Middle frontal gyrus (tissue), 1 donor: ENCODE measurements around the gene ZBTB7B.

Source experiments
- DNase-seq: peaks from one replicate; pipeline ENCODE4 v3.0.0-alpha.2; 2015; ENCODE audit warnings: low spot score; ENCODE audit errors: extremely low spot score

ZBTB7B gene

DNA sequence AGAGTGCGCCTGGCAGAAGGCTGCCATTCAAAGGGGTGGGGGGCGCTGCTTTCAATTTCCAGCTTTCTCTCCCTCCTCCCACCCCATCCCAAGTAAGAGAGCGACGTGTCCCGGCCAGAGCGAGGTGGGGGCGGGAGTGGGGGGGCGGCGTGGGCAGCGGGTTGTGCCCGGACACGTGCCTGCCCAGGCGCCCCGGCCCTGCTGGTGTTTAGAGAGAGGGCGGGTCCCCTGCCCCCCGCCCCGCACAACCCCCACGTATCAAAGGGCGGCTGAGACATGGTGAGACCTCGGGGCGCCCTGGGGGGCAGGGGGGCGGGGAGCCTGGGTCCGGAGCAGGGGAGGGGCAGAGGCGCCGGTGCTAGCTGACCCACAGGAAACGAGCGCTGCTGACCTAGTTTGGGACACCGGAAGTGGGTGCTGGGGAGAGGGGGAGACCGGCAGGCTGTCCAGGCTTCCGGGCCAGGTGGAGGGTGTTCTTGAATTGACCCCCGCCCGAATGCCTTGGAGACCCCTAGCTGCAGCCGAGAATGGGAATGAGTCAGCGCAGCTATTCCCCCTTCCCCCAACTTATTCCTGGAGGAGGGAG, 1.3 kb downstream of the ZBTB7B start:
- DNase-seq = no peak

DNA sequence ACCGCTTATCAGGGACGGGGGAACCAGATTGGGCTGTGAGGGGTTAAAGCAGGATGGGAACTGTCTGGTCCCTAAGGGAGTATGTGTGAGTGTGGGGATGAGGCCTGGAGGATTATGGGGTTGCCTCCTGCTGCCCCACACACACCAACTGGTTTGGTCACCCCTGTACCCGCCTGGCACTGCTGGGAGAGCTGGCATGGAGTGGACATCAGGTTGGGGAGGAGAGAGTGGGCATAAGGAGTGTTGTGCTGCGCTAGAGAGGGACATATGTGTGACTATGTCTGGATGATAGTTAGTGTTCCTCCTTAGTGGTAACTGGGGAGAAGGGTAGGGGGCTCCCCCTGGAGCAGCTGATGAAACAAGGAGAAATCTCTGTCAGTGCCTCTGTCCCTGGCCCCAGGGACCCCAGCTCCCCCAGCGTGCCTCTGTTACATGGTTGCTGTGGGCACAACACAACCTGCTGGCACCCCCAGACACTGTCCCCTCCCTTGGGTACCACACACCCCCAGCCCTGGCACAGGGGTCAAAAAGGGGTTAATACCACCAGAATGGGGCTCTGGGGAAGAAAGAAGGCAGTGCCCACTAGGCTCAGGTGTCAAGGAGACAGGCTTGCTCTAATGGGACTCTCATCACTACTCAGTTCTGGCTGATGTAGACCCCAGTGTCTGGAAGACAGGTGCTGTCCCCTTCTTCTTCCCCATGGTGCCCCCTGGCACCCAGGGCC, 1.9 kb downstream of the ZBTB7B start:
- DNase-seq = no peak

DNA sequence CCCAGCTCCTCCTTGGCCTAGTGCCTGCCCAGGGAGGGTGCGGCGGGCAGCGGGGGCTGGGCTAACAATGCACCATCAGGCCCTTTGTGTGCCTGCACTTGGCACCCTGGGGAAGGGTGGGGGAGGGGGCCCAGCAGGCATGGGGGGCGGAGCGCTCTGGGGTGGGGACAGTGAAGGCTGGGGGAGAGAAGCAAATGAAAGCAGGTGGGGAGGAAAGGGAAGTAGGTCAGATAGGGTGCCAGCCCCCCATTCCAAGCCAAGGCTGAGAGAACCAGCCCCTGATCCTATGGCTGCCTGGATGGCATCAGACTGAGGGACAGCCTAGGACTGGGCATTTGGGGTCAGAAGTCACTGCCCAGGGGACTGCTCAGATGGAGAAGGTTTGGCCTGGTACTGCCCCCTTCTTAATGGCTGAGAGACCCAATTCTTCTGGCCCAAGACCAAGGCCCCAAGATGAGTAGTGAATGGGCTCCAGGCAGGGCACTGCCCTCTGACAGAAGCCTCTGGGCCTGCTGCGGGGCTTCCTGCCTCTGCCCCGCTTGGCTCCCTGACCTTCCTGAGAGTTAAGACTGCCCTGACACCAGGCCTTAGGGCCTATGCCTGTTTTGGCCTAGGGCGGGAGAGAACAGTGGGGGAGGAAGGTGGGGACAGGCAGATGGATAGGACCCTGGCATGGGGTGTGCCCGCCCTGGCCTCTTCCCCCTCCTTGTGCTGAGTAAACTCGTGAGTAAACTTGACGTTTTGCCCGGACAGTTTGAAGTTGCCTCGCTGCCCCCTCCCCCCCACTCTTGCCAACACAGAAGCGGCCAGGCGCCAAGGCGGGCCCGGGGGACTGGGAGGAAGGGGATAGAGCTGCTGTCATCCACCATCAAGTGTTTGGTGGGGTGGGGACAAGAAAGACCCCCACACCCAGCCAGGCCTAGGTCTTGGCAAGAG, 2.7 kb downstream of the ZBTB7B start:
- no peak for DNase-seq

DNA sequence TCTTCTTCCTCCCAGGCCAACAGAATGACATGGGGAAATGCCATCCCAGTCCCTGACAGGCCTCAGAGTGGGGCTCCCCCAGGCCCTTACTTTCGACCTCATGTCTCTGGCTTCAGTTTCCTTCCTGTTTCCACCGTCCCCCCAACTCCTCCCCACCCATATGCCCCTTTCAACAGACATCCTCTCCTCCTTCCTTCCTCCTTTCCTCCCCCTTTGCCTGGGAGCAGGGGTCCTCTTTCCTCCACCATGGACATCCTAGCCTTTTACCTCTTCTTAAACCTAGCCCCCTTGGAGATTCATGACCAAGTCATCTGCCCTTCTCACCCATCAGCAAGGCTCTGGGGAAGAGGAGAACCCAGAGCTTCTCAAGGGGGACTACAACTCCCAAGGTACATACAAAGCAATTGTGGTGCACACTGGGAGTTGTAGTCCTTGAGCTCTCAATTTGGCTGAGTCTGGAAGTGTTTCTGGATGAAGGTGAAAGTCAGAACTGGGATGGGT, 4.0 kb downstream of the ZBTB7B start:
- no peak for DNase-seq

DNA sequence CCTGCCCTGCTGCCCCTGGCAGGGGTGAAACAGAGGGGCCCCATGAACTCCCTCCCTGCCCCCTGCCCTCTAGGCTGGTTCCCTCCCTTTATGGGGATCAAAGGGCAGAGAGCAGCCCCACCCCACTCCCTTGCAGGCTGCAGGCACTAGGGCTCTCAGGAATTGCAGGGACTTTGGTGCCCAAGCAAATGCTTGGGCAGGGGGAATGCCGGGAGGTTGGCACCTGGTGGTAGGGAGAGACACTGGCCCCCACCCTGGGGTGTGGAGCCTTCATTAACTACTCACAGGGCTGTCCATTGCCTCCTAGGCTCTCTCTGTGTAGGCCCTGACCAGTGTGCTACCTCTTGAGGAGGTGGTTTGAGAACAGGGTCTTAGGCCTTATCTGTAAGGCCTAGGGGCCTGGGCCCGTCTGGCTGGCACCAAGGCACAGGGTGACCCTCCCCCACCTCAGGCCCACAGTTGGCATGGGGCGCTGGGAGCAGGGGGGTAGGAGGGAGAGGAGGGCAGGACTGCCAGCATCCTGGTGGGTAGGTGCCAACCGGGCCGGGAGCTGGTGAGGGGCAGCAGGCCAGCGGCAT, 4.7 kb downstream of the ZBTB7B start:
- DNase-seq = no peak

DNA sequence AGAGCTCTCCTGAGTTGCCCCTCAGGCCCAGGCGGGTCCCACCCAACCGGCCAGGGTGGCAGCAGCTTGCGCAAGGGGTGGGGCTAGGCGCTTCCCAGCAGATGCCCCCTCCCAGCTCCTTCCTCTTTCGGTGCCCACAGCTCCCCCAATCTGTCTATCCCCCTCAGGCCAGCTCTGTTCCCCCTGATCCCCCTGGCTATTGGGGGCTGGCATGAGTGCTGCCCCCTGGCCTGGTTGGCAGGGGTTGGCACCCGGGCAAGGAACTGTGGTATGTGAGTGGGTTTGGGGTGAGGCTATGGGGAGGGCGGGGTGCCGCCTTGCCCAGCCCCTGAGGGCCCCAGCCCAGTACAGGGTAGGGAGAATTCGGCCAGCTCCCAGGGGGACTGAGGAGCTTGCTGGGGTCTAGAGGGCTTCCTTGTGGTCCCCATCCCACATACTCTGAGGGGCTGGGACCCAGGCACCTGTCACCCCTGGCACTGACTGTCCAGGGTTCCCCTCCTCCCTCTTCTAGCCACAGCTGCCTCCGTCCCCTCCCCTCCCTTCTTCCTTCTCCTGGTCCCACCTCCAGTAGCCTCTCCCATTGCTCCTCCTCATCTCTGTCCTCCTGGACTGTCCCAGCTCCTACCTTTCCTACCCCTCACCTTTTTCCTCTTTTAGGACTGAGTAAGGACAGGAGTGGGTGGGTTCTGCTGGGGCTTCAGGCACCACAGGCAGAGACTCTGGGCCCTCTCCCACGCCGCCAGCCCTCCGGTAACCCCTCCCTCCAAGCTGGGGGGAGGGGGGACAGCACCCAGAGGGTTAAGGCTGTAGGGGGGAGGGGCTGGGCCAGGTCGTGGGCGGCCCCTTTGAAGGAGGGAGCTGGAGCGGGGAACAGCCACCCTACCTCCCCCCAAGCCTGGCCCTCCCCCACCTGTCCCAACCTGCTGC, 5.7 kb downstream of the ZBTB7B start:
- DNase-seq = no peak

DNA sequence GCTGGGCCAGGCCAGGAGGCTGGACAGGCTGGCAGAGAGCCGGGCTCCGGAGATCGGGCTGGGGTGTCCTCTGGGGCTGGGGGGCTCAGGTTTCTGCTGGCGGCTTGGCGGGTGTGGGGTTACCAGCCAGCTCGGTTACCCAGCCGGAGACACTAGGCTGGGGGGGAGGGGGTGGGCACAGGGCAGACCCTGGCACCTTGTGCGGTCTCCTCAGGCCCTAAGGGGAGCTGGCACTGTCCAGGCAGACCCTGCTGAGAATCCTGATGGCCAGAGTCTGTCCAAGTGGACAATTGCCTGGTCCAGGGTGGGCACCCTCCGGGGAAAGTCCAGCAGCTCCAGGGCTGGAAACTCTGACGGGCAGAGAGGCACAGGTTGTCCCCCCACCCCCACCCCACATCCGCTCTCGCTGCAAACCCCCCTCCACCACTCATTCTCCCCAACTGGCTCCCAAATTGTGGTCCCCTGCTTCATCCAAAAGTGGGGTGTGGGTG, 6.7 kb downstream of the ZBTB7B start:
- no peak for DNase-seq

DNA sequence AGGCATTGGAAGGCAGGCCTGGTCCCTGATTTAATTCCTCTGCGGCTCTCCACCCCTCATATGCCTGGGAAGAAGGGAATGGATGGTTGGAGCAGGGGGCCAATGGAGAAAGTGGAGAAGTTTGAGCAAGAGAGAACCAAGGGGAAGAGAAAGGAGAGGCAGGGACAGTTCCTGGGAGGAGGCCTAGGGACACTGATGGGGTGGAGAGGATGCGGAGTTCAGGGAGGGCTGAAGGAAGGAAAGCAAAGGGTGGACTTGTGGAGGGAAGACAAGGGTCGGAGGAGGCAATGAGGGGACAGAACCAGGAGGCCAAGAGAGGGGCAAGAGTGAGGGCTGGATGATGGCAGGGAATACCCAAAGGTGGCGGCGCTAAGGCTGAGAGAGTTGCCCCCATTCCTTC, 7.1 kb downstream of the ZBTB7B start:
- no peak for DNase-seq

DNA sequence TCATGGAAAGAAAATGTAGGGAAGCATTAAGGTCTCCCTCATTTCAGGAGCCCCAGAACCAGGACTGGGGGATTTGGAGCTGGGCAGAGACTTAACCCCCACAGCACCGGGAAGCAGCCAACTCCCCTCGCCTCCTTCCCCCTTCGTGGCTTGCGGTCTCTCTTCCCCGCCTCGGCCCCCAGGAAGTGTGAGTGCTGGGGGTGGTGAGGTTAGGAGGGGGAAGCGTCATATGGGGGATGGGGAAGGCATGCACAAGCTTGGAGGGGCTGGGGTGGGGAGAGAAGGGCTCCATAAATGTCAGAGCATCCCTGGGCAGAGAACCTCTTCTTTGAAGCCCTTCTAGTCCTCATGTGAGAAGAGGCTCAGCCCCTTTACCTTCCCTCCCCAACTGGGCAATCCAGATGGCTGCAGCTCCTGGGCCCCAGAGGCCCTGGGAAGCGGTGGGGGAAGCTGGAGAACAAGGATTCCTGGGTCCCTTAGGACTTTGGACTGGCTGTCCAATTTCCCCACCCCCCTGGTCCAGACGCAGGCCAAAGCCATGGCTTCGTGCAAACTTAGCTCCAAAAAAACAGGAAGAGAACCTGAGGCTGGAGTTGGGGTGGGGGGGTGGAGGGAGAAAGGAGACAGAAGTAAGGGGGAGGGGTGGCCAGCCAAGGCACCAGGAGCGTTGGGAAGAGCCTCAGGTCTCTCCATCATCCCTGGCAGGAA, 7.8 kb downstream of the ZBTB7B start:
- DNase-seq = no peak

DNA sequence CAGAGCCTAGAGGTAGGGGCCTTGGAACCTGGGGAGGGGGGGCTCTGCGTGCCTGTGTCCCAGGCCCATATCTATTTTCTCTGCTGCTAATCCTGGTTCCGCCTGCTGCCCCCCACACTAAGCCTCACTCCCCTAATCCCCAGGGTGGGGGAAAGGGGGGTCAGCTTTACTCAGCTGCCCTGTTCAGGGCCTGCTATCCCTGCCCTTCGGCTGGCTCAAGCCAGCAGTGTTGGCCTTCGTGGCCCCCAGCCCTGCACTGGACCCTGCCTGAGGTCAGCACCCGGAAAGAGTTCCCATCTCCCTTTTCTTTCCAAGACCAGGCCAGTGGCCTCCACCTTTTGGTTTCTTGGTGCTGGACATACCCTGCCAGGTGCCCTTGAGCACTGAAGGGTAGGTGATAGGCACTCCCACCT, 8.4 kb downstream of the ZBTB7B start:
- DNase-seq = no peak

DNA sequence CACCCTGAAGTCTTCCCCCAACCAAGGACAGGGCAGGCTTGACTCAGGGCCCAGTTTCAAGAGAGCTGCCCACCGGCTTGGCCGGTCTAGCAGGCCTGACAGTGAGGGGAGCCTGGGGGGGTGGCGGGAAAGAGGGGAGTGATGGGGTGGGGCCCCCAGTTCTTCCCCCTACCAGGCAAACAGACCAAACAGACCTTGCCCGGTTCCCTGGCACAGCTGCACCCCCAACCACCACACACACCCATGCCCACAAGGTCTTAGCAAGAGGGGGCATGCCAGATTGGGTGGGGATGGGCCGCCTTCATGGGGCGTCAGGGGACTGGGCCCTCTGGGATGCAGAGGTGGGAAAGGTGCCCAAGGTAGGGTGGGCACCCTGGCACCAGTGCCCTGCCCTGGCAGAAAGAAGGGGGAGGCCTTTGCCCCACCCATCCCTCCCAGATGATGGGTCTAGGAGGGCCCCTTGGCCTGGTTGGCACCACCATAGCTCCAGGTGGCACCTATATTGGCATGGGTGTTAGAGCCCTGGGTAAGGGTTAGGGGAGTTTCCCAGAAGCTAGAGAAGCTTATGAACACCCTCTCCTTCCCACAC, 8.9 kb downstream of the ZBTB7B start:
- DNase-seq = no peak

DNA sequence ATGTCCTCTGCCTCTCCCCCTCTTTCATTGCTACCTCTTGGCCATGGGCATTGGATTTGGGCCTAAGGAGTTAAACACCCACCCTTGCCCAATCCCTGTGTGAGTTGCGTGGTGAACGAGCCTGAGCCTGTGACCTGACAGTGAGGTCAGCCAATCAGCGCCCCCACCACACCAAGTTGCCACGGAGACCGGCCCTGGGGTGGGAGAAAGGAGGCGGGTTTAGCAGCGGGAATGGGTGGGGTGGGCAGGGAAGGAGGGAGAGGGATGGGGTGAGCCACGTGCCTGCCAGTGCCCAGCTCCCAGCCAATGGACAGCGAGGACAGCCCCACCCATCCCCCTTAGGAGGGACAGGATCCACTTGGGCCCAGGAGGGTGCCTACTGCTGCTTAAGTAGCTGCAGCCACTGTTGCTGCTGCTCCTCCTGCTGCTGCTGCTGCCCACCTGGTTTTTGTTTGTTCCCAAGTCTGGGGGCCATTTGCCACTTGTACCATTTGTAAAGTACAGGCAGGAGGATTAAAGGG, 9.5 kb downstream of the ZBTB7B start:
- peak; percentile 54 for DNase-seq

DNA sequence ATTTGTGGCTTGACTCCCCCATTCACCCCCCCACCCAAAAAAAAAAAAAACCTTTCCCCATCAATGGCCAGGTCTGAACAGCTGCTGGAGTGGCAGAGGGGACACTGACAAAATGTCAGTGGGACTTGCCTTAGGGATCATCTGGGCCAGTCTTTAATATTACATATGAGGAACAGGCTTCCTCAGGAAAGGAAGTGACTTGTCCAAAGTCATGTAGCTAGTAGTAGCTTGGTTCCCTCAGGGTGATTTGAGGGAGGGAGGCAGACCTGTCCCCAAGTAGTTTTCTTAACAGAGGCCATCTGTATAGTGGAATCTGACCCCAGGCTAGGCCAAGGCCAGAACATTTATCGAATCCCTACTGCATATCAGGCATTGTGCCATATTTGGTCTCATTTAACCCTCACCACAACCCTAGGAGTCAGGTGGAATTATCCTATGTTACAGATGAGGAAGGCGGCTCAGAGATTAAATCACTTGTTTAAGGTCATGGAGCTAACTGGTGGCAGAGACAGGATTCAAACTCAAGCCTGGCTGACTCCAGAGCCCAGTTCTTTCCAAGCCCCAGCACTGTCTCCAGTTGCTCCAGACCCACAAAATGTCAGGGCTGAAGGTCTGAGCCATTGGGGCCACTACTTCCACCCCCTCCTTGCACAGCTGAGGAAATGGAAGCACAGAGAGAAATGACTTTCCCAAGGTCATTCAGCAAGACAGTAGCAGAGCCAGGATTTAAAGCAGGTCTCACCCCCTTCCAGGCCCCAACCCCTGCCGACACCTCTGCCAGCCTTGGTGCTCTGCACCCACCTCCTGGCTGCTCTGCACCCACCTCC, 10.4 kb downstream of the ZBTB7B start:
- DNase-seq = no peak

DNA sequence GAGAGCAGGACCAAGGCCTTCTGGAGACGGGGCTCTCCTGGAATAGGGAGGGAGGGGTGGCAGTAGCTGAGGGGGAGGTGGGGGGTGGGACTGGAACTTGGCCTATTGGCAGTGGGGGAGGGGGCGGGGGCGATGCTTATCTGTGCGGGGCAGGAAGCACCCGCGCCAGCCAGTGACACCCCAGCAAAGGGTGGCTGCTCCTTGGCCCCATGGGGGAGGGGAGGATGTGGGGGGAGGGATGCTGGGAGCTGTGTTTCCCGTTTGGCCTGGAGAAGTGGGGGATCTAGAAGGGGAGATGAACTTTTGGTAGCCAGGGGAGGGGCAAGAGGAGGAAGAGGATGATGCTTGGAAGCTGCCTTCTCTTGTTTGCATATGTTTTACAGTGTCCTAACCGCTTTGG, 11.0 kb downstream of the ZBTB7B start:
- DNase-seq = no peak

DNA sequence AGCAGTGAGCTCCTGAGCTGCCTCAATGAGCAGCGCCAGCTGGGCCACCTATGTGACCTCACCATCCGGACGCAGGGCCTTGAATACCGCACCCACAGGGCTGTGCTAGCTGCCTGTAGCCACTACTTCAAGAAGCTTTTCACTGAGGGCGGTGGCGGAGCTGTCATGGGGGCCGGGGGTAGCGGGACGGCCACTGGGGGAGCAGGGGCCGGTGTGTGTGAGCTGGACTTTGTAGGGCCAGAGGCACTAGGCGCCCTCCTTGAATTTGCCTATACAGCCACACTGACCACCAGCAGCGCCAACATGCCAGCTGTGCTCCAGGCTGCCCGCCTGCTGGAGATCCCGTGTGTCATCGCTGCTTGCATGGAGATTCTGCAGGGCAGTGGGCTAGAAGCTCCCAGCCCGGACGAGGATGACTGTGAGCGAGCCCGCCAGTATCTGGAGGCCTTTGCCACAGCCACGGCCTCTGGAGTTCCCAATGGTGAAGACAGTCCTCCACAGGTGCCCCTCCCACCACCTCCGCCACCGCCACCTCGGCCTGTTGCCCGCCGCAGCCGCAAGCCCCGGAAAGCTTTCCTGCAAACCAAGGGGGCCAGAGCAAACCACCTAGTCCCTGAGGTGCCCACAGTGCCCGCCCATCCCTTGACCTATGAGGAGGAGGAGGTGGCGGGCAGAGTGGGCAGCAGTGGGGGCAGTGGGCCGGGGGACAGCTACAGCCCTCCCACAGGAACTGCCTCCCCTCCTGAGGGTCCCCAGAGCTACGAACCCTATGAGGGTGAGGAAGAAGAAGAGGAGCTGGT, 12.3 kb downstream of the ZBTB7B start:
- no peak for DNase-seq

DNA sequence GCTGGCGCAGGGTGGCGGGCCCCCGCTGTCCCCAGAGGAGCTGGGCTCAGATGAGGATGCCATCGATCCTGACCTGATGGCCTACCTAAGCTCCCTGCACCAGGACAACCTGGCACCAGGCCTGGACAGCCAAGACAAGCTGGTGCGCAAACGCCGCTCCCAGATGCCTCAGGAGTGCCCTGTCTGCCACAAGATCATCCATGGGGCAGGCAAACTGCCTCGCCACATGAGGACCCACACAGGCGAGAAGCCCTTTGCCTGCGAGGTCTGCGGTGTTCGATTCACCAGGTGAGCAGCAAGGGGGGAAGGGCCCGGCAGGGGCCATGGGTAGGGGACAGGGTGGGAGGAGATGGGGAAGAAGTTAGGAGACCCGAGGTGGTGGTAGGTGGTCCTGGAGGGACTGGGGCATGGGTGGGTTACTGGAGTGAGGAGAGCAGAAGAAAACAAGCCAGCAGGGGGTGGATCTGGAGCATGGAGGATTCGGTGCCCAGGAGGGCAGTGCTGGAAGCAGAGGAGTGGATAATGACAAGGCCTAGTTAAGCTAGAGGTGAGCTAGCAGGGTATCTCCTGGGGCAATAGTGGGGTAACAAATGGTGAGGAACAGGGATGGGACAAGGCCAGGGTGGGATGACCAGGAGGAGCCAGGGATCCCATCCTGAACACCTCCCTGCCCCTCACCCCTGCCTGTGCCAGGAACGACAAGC, 13.1 kb downstream of the ZBTB7B start:
- DNase-seq = no peak
